B cell (primary cell): Measurements from ENCODE around the gene GRIK3. TPM values are rescaled to one million over a fixed set of nuclear protein-coding genes. Genes with fewer than 3 reads are reported as not detected.

ENCODE experiments used
- ATAC-seq: fragments of 200-7000 bp; cut with Tn5 transposase; one replicate; pipeline ENCODE4 v1.10.0; 2021; ENCODE audit warnings: low read depth, mild to moderate bottlenecking, moderate number of reproducible peaks, moderate library complexity
- CTCF ChIA-PET: fragments of 350-600 bp; sonication (Branson Sonifier 250); formaldehyde crosslinking; loops from one replicate; lab custom pipeline; 2021; ENCODE audit warnings: antibody characterized with exemption, inconsistent platforms; lab: Charles Lee
- POLR2A ChIA-PET: fragments of 350-600 bp; sonication (Branson Sonifier 250); formaldehyde crosslinking; loops from one replicate; lab custom pipeline; 2021; ENCODE audit warnings: antibody characterized with exemption; lab: Charles Lee
- DNase-seq: peaks from one replicate; pipeline ENCODE4 v3.0.0; 2013
- H2AFZ ChIP-seq: 2 replicates; pipeline ENCODE4 v1.6.1; 2012; ENCODE audit warnings: mild to moderate bottlenecking, low read depth, low read length; ENCODE audit not compliant: insufficient read depth, poor library complexity, severe bottlenecking
- H3K27ac ChIP-seq, 2 donors: 1 replicate in 1 of 2; 2 replicates in 1 of 2; pipeline ENCODE4 v1.5.1; 2012 to 2013; ENCODE audit warnings: low read length in 2 of 2, mild to moderate bottlenecking in 2 of 2, moderate library complexity in 1 of 2
- H3K27me3 ChIP-seq, 4 experiments: fragments of 200-600 bp in 1 of 4; sonication (generic) in 1 of 4; replicated peaks in 1 of 4; 1 replicate in 2 of 4; 2 replicates in 2 of 4; pipeline versions ENCODE4 v1.6.1 to v1.7.0; 2013 to 2016; ENCODE audit warnings: low read length in 3 of 4, mild to moderate bottlenecking in 2 of 4, mixed read lengths in 1 of 4, moderate library complexity in 1 of 4; ENCODE audit not compliant: insufficient read depth in 4 of 4, control insufficient read depth in 3 of 4; ENCODE audit errors: control extremely low read depth in 1 of 4
- H3K36me3 ChIP-seq, 2 experiments: replicated peaks in 1 of 2; 1 replicate in 1 of 2; 2 replicates in 1 of 2; pipeline versions ENCODE4 v1.6.1 to v1.7.1; 2013; ENCODE audit warnings: low read length in 1 of 2; ENCODE audit not compliant: insufficient read depth in 2 of 2, control insufficient read depth in 1 of 2; ENCODE audit errors: control extremely low read depth in 1 of 2, extremely low read depth in 1 of 2
- H3K4me1 ChIP-seq, 2 donors: fragments of 200-600 bp in 1 of 2; sonication (generic) in 1 of 2; 1 replicate in 1 of 2; 2 replicates in 1 of 2; pipeline versions ENCODE4 v1.5.1 to v1.6.1; 2013 to 2017; ENCODE audit warnings: low read length in 2 of 2; ENCODE audit not compliant: control insufficient read depth in 2 of 2, insufficient read depth in 2 of 2
- H3K4me2 ChIP-seq: replicated peaks from 2 replicates; pipeline ENCODE3; 2012; ENCODE audit warnings: mild to moderate bottlenecking, low read depth, low read length; ENCODE audit not compliant: poor library complexity, severe bottlenecking
- H3K4me3 ChIP-seq, 5 experiments: fragments of 200-600 bp in 1 of 5; sonication (generic) in 1 of 5; 1 replicate in 3 of 5; 2 replicates in 2 of 5; pipeline versions ENCODE4 v1.5.1 to v1.7.0; 2011 to 2016; ENCODE audit warnings: low read length in 4 of 5, mild to moderate bottlenecking in 4 of 5, low read depth in 2 of 5, control low read depth in 1 of 5, moderate library complexity in 1 of 5; ENCODE audit not compliant: insufficient read depth in 1 of 5; ENCODE audit errors: control extremely low read depth in 1 of 5, extremely low read depth in 1 of 5
- H3K79me2 ChIP-seq: fragments of 200-600 bp; sonication (generic); one replicate; pipeline ENCODE4 v1.6.0; 2016; ENCODE audit warnings: low read length; ENCODE audit not compliant: control insufficient read depth, insufficient read depth
- H3K9ac ChIP-seq: fragments of 200-600 bp; sonication (generic); 2 replicates; pipeline ENCODE4 v1.6.1; 2017; ENCODE audit warnings: mild to moderate bottlenecking, low read length, moderate library complexity
- H3K9me3 ChIP-seq, 3 donors: one replicate each; pipeline versions ENCODE4 v1.6.1 to v1.7.1; 2013; ENCODE audit warnings: low read length in 2 of 3; ENCODE audit not compliant: control insufficient read depth in 2 of 3, insufficient read depth in 1 of 3; ENCODE audit errors: control extremely low read depth in 1 of 3
- H4K20me1 ChIP-seq: 2 replicates; pipeline ENCODE4 v1.6.0; 2012; ENCODE audit warnings: mild to moderate bottlenecking, low read length; ENCODE audit not compliant: insufficient read depth, control insufficient read depth, poor library complexity, severe bottlenecking
- H3K27ac Mint-ChIP-seq: one replicate; pipeline ENCODE4 v1.8.0; 2021; ENCODE audit warnings: mixed read lengths
- H3K27me3 Mint-ChIP-seq: one replicate; pipeline ENCODE4 v1.8.0; 2021; ENCODE audit warnings: mixed read lengths
- H3K4me1 Mint-ChIP-seq: one replicate; pipeline ENCODE4 v1.8.0; 2021; ENCODE audit warnings: mixed read lengths
- H3K4me3 Mint-ChIP-seq: one replicate; pipeline ENCODE4 v1.8.0; 2021; ENCODE audit warnings: mixed read lengths
- H3K9me3 Mint-ChIP-seq: one replicate; pipeline ENCODE4 v1.8.0; 2022; ENCODE audit warnings: mixed read lengths; ENCODE audit not compliant: insufficient read depth
- CTCF ChIP-seq: fragments of 200-600 bp; IDR thresholded peaks from one replicate; pipeline ENCODE4 v1.8.0; 2022; ENCODE audit warnings: antibody characterized with exemption, mild to moderate bottlenecking
- EZH2 ChIP-seq: IDR thresholded peaks from 2 replicates; pipeline ENCODE4 v1.6.1; 2012; ENCODE audit warnings: borderline replicate concordance, low read depth, mild to moderate bottlenecking, moderate library complexity, low read length; ENCODE audit not compliant: insufficient read depth, poor library complexity, severe bottlenecking
- WGBS: methylation state at CpG from one replicate; pipeline ENCODE4 v1.1.5; 2013; ENCODE audit warnings: missing lambda C conversion rate; ENCODE audit not compliant: insufficient coverage; 5-methylcytosine and 5-hydroxymethylcytosine counted together
- intact Hi-C: fragments of 100-400 bp; cut with micrococcal nuclease; formaldehyde crosslinking; loops from one replicate; pipeline ENCODE4 v1.10.0; 2022
- polyA plus RNA-seq: library from polyadenylated mRNA; depleted of rRNA; stranded (reverse); fragments of >200 nt; gene quantifications from 2 replicates; pipeline ENCODE4 v1.2.3, GENCODE V29; 2012
- total RNA-seq, 2 donors: library from RNA; stranded (reverse); fragments of 120-200 nt in 1 of 2; gene quantifications; 1 replicate in 1 of 2; 2 replicates in 1 of 2; pipeline versions ENCODE4 v1.2.3 to v1.2.4, GENCODE V29; 2013 to 2022

Gene GRIK3
- total and polyA plus RNA-seq, 2 donors (not counting 1 experiment from before 2014, with no cell fraction given): 0.12 to 1.5 TPM

- Histone ChIP-seq H3K27me3 (peaks cover 0 to 2% (median 0%) of the 10 kb centered on the region in 4 experiments), H3K9ac (no peak overlapping the region), H3K4me1 (no peaks in the 10 kb centered on the region), H3K4me3 (no peak overlapping the region), H3K27ac (no peak overlapping the region), H4K20me1 (no peaks in the 10 kb centered on the region), H3K4me2 (no peak overlapping the region), H3K9me3 (no peaks in the 10 kb centered on the region), H2AFZ (no peak overlapping the region), H3K79me2 (no peaks in the 10 kb centered on the region), H3K36me3 (no peaks in the 10 kb centered on the region)
- intact Hi-C loops: no loop called here
- Mint-ChIP-seq H3K27me3 (no peaks in the 10 kb centered on the region), H3K27ac (no peak overlapping the region), H3K4me1 (peaks cover 5% of the 10 kb centered on the region), H3K4me3 (no peak overlapping the region), H3K9me3 (no peaks in the 10 kb centered on the region)
- TF ChIP-seq EZH2: no peak
- TF ChIP-seq CTCF: no peak
- ChIA-PET POLR2A (no interaction called here), CTCF (no interaction called here)
- no peak for ATAC-seq
- WGBS: 75% methylated on average over 7 of the region's 7 CpGs
- DNase-seq: no peak
These were observed 79.3 kb downstream of the GRIK3 start for GRCh38 chr1:36955016-36955415.

- Histone ChIP-seq H2AFZ (no peak overlapping the region), H3K27ac (no peak overlapping the region), H3K4me3 (no peak overlapping the region), H3K27me3 (peaks cover 0 to 2% (median 0%) of the 10 kb centered on the region in 4 experiments), H3K9ac (no peak overlapping the region), H3K9me3 (no peaks in the 10 kb centered on the region), H3K36me3 (no peaks in the 10 kb centered on the region), H3K79me2 (no peaks in the 10 kb centered on the region), H4K20me1 (no peaks in the 10 kb centered on the region), H3K4me2 (no peak overlapping the region), H3K4me1 (no peaks in the 10 kb centered on the region)
- H3K27ac Mint-ChIP-seq: no peak overlapping the region
- ChIA-PET CTCF (no interaction called here), POLR2A (no interaction called here)
- peaks cover 5% of the 10 kb centered on the region for H3K27me3 Mint-ChIP-seq
- no peaks in the 10 kb centered on the region for H3K9me3 Mint-ChIP-seq
- no peak for DNase-seq
- no peak for TF ChIP-seq CTCF
- no peak for TF ChIP-seq EZH2
- WGBS: 68% methylated on average over 5 of the region's 5 CpGs
- intact Hi-C loops: no loop called here
- H3K4me3 Mint-ChIP-seq: no peak overlapping the region
- H3K4me1 Mint-ChIP-seq: peaks cover 5% of the 10 kb centered on the region
- ATAC-seq: no peak
These were observed 81.3 kb downstream of the GRIK3 start for GRCh38 chr1:36953061-36953460.
